LHCN-M2 (cell line): ENCODE measurements around the gene LEKR1. TPM values are rescaled to one million over a fixed set of nuclear protein-coding genes. Genes with fewer than 3 reads are reported as not detected.

Experiments
- DNase-seq: peaks from one replicate; pipeline ENCODE4 v3.0.0-alpha.2; 2012; ENCODE audit warnings: low read depth
- total RNA-seq: library from RNA; depleted of rRNA; stranded (reverse); fragments of >200 nt; gene quantifications from 2 replicates; pipeline ENCODE4 v1.2.3, GENCODE V29; 2014

The LEKR1 gene
- total RNA-seq, 1 experiment from 2014 or later, result 0.34 TPM

DNA sequence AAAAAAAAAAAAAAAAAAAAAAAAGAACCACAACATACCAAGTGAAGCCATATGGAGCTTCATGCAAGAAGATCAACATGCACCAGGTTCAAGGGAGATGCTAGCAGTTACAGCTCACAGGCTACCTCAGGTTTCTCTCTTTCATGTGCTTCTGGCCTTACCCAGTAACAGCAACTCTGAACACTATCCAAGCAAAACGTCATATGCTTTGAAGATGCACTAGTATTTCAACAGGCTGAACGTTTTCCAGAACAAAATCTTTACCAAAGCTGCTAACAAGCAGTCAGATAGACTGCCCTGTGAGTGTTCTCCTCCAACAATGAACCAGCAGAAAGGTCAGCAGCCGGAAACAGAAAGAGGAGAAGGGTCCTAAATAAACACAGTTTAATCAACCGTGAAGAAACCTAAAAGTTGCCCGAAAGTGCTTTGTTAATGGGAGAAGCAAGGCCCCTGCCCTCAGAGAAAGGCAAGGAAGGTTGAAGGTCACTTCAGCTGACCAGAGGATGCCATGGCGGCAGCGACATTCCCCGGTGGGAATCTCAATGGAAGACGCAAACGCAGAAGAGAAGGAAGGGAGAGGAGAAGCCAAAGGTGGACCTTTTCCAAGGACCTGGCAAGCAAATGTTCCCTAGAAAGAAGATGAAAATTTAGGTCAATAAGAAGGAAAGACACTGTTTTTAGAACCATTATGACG, 253.7 kb downstream of the LEKR1 start:
- DNase-seq, result no peak

- DNase-seq, result peak; percentile 98
These were observed 255.6 kb downstream of the LEKR1 start for GRCh38 chr3:157081626-157082210.

- peak; percentile 80 for DNase-seq
These were observed 256.3 kb downstream of the LEKR1 start for GRCh38 chr3:157082305-157082982.

GRCh38 chr3:157083824-157084223, 257.7 kb downstream of the LEKR1 start:
- no peak for DNase-seq

DNA sequence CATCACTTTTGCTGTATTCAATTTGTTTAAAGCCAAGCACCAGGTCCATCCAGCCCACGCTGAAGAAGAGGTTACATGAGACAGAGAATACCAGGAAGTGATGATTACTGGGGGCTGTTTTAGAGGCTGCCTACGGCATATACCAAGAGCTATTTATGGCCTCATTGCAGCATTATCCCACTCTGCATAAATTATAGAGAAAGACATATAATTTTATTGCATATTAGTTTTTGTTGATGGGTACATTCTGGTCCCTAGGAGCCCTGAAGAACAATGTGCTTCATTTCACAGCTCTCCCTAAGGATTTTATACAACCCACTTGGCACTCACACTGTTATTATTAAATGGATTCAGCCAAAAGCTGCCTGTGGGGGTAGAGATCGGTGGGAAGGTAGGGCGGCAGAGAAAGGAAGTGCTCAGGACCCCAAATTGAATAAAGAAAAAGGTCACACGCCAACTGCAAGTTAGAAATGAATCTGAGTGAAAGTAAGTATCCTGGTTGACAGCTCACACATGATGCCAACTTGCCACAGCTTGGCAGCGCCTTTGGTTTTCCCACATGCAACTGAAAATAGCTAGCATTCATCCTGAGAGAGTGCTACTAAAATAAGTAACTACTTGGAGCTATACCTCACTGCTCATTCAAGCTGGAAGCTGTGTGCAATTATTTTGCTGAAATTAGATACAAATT, 260.1 kb downstream of the LEKR1 start:
- peak; percentile 53 for DNase-seq

DNA sequence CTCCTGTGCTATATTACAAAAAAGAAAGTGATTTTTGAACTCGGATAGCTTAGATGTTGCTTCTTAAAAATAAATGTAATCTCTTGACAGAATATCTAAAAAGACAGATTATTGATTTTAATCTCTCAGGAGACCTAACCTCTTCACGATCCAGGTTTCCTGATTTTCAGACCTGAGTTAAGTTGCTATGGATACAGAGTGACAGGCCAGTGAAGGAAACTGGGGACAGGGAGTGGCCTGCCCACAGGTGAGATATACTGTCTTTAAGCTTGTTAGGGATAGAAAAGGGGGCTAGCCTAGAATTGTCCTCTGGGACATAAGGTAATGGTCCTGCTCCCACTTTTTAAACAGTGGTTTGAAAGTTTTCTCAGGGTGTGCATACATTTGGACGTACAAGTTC, 260.6 kb downstream of the LEKR1 start:
- no peak for DNase-seq

GRCh38 chr3:157087373-157087772, 261.2 kb downstream of the LEKR1 start:
- peak; percentile 49 for DNase-seq

GRCh38 chr3:157087780-157088600, 261.8 kb downstream of the LEKR1 start:
- no peak for DNase-seq

- DNase-seq, result peak; percentile 94
These were observed 262.7 kb downstream of the LEKR1 start for GRCh38 chr3:157088601-157089454.

DNA sequence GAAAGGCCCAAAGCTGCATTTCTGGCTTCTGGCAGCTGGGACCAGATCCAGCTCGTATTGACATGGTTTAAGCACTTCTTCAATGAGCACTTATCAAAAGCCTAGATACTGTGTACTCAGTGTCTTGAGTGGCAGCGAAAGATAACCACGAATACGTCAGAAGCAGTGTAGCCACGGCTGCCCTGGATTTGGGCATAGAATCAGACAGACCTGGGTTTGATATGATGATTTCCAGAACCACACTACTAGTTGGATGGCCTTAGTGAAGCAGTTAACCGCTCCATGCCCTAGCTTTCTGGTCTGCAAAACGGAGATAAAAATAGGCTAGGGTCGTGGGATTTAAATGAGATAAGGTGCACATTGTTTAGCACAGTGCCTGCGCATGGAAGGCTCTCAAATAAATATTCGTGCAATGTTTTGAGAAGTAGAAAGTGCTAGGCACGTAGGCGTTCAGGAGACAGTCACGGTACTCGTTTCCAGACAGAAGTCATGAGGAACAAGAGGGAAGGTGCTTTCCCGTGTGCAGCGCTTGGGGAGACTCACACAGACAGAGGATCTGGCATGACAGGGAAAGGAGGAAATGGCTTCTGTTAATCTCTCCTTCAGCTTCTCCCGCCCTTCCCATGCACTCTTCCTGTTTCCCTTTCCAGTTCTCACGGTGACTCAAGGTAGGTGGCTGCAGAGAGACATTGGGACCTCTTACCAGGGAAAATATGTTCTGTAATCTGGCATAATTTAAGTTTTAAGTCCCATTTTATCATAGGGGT, 263.5 kb downstream of the LEKR1 start:
- DNase-seq, result no peak

- DNase-seq, result no peak
These were observed 265.1 kb downstream of the LEKR1 start for GRCh38 chr3:157091083-157091833.

GRCh38 chr3:157092230-157092629, 266.1 kb downstream of the LEKR1 start:
- DNase-seq, result no peak

DNA sequence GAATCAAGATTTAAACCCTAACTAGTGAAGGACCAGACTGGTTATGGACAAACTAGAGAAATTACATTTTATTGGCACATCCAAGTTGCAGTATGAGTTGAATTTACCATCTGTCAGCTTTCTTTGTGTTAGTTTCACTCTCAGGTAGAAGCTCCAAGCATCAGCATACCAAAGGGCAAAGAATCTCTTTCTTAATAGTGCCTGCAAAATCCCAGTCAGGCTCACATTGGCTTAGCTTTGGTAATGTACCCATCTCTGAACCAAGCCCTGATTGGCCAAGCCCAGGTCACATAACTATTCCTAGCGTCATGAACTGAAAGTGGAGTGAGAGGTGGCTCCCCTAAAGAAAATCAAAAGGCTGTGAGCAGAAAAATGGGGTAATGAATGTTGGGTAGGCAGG, 266.9 kb downstream of the LEKR1 start:
- no peak for DNase-seq

GRCh38 chr3:157094301-157094700, 268.1 kb downstream of the LEKR1 start:
- DNase-seq, result no peak

- DNase-seq, result peak; percentile 59
These were observed 268.8 kb downstream of the LEKR1 start for GRCh38 chr3:157094751-157095480.
